ENCODE measurements around the gene MGRN1.

Gene MGRN1

GRCh38 chr16:4625560-4626159 is 1.0 kb downstream of the MGRN1 start:
- no peak for DNase-seq

- no peak for DNase-seq
Measured at GRCh38 chr16:4626396-4626795, 1.8 kb downstream of the MGRN1 start.

GRCh38 chr16:4628283-4628682 is 3.7 kb downstream of the MGRN1 start:
- DNase-seq = no peak

- no peak for DNase-seq
Measured at GRCh38 chr16:4631444-4631843, 6.8 kb downstream of the MGRN1 start.

GRCh38 chr16:4633910-4634635 is 9.4 kb downstream of the MGRN1 start:
- no peak for DNase-seq

GRCh38 chr16:4634768-4635167 is 10.1 kb downstream of the MGRN1 start:
- no peak for DNase-seq

GRCh38 chr16:4636196-4636595 is 11.6 kb downstream of the MGRN1 start:
- DNase-seq = no peak

- DNase-seq = no peak
Measured at GRCh38 chr16:4637501-4638166, 13.0 kb downstream of the MGRN1 start.

GRCh38 chr16:4639899-4640509 is 15.4 kb downstream of the MGRN1 start:
- no peak for DNase-seq

- no peak for DNase-seq
Measured at GRCh38 chr16:4640572-4641305, 16.1 kb downstream of the MGRN1 start.

GRCh38 chr16:4641306-4641687 is 16.7 kb downstream of the MGRN1 start:
- DNase-seq = no peak

GRCh38 chr16:4641895-4642294 is 17.3 kb downstream of the MGRN1 start:
- DNase-seq = no peak

- no peak for DNase-seq
Measured at GRCh38 chr16:4646773-4647643, 22.4 kb downstream of the MGRN1 start.

- DNase-seq = no peak
Measured at GRCh38 chr16:4647644-4647980, 23.0 kb downstream of the MGRN1 start.

- DNase-seq = no peak
Measured at GRCh38 chr16:4648917-4649316, 24.3 kb downstream of the MGRN1 start.

GRCh38 chr16:4649744-4650442 is 25.3 kb downstream of the MGRN1 start:
- DNase-seq = no peak

- DNase-seq = peak; percentile 64
Measured at GRCh38 chr16:4650443-4651074, 25.9 kb downstream of the MGRN1 start.

GRCh38 chr16:4651827-4652226 is 27.2 kb downstream of the MGRN1 start:
- DNase-seq = no peak

GRCh38 chr16:4652561-4652960 is 27.9 kb downstream of the MGRN1 start:
- DNase-seq = no peak

GRCh38 chr16:4654011-4654963 is 29.7 kb downstream of the MGRN1 start:
- DNase-seq = no peak

Data from CD4-positive, alpha-beta T cell treated with Interleukin-4 for 4 hours (primary cell).